NCI-H82 treated with DMSO at 0.1 percent for 48 hours (cell line): ENCODE results near the gene GIPC3.

Source experiments
- DNase-seq: peaks from one replicate; lab custom pipeline; 2025; ENCODE audit not compliant: unreplicated experiment; lab: John Stamatoyannopoulos, UW

GIPC3 gene

GRCh38 chr19:3604227-3604986 is 19.1 kb downstream of the GIPC3 start:
- DNase-seq: no peak

DNA sequence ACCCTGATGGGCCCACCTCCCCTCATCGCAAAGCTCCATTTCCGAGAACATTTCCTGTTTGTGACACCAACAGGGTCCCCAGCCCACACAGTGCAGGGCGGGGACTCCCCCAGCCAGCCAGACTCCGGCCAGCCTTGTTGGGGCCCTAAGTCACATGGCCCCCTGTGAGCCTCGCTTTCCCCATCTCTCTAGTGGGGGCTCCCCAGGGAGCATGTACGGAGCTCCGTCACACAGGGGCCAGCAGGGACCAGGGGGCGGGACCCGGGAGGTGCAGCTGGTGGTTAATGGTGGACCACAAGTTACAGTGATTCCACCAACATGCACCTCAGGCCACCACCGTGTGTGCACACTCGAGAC is 19.7 kb downstream of the GIPC3 start:
- DNase-seq: no peak

GRCh38 chr19:3605361-3605760 is 20.1 kb downstream of the GIPC3 start:
- DNase-seq: no peak

DNA sequence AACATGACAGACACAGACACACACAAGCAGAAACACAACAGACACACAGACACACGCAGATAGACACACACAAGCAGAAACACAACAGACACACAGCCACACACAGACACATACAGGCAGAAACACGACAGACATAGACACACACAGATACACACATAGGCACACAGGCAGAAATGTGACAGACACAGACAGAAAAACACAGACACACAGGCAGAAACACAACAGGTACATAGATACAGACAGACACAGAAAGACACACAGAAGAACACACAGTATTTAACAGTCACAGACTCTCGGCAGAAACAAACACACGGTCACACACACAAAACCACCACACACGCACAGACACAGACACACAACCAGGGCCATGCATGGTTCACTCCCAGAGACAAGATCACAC is 20.5 kb downstream of the GIPC3 start:
- no peak for DNase-seq

GRCh38 chr19:3606174-3606689 is 21.0 kb downstream of the GIPC3 start:
- no peak for DNase-seq

DNA sequence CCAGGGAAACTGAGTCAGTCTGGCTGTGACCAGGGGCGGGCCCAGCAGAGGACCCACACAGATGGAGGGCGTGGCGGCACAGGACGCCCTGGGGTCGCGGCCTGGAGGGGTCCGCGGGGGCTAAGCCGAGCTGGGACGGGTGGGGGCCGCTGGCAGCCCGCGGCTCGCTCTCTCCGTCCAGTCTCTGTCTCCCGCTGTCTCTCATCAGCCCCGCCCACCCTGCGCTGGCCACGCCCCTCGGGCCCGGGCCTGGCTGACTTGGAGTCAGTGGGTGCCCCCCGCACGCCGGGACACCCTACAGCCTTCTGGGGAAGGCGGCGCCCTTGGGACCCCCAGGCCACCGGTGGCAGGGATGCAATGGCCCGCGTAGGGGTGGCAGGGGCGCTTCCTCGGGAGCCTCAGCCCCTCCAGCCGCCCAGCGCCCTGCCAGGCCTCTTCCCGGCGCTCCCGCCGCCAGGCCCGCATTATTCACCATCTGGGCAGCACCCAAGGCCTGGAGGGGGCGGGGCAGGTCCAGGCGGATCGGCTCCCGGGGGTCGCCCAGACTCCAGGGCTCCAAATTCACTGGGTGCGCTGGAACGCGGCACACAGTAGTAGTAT is 21.5 kb downstream of the GIPC3 start, which contains the start of gene TBXA2R:
TSS of gene TBXA2R (minus strand) at position 186 of the 600 bp plus-strand sequence. CDS start 6,241 bp downstream, outside the sequence.
- DNase-seq: no peak

- no peak for DNase-seq
Observed at GRCh38 chr19:3607303-3608078, 22.2 kb downstream of the GIPC3 start.

GRCh38 chr19:3608079-3608641 is 22.9 kb downstream of the GIPC3 start:
- DNase-seq: no peak

GRCh38 chr19:3608750-3609322 is 23.6 kb downstream of the GIPC3 start:
- no peak for DNase-seq

GRCh38 chr19:3609779-3610719 is 24.8 kb downstream of the GIPC3 start:
- no peak for DNase-seq

GRCh38 chr19:3610745-3611717 is 25.8 kb downstream of the GIPC3 start:
- no peak for DNase-seq

DNA sequence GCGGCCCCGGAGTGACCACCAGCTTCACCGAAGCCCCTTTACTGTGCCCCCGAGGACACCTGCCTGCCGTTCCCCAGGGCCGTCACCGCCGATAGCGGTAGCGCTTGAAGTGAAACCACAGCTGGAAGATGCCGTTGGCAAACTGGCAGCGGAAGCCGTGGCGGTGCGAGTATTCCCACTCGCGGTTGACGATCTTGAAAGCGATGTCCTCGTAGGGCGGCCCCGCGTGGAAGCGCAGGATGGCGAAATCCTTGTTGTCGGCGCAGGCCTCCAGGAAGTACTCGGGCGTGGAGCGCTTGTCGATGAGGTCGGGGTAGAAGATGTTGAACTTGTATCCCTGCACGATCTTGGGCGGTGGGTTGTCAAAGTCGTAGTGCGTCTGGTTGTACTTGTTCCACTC is 26.6 kb downstream of the GIPC3 start:
- DNase-seq: no peak

DNA sequence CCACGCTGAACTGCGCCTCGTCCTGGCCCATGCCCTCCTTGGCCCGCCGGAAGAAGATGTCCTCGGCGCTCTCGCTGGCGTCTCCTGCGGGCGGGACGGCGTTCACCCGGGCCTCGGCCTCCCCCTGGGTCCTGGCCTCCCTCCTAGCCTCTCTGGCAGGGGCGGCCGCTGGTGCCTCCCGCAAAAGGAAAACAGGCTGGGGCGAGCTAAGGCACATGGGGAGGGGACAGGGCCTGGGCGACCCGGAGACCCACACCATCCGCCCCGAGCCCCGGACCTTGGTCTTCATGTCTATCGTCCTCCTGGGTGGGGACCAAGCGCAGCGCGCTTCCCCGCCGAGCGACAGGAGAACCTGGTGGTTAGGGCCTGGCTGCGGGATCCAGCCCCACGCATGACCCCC is 27.1 kb downstream of the GIPC3 start:
- no peak for DNase-seq

- DNase-seq: no peak
Observed at GRCh38 chr19:3612901-3613741, 27.8 kb downstream of the GIPC3 start.

DNA sequence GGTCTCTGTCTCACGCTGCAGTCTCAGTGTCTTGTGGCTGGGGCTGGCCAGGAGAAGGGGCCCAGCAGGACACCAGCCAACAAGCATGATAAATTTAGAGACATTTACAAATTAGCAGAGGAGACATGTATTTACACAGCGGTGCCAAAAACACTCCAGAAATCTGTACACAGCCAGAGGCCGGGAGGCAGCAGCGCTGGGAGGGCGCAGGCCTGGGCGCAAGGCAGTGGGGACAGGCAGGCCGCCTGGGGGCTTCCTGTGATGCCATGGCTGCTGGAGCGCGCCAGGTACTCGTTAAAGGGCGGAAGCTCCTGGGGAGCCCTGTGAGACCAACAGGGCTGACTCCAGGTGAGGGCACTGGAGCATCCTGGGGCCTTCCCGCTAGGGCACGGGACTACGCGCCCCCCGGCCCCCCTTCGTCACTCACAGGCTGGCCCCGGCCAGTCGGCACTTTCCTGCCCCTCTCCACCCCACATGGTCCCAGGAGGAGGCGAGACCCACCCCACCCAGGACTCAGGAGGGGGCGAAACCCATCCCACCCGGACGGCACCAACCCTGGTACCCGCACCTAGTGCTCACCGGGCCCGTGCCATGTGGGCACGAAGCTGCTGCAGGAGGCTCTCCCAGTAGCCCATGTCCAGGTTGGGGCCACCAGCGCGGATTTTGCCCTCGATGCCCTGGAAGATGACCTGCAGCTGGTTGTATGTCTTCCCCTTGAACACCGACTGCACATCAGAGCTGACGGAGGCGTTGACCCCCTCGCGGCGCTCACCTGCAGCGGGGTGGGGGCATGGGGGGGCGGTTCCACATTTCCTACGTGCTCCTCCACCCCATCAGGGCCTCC is 28.8 kb downstream of the GIPC3 start:
- no peak for DNase-seq

- no peak for DNase-seq
Observed at GRCh38 chr19:3614858-3615505, 29.7 kb downstream of the GIPC3 start.
